Fibroblast of the aortic adventitia (primary cell): ENCODE data around the gene PCGF2. TPM values are rescaled to one million over a fixed set of nuclear protein-coding genes. Genes with fewer than 3 reads are reported as not detected.
"Not testable (repeated sequence)": the region's sequence is repeated elsewhere in the genome, so short reads cannot be mapped to it uniquely, and the experiment has no call there.

Experiments used
- DNase-seq: peaks from one replicate; pipeline ENCODE4 v3.0.0-alpha.2; 2010; ENCODE audit warnings: low read depth
- H3K4me3 ChIP-seq: 2 replicates; pipeline ENCODE4 v1.5.1; 2011; ENCODE audit warnings: low read depth, mild to moderate bottlenecking, control low read depth, low read length, moderate library complexity
- total RNA-seq: library from RNA; depleted of rRNA; stranded (reverse); fragments of >200 nt; gene quantifications from 2 replicates; pipeline ENCODE4 v1.2.3, GENCODE V29; 2012; ENCODE audit warnings: low replicate concordance
- TF ChIP-seq, protein P1 (sequence below): IDR thresholded peaks from 2 replicates; pipeline ENCODE4 v1.5.1; 2011; ENCODE audit warnings: mild to moderate bottlenecking, low read length, control low read depth, inconsistent platforms; ENCODE audit not compliant: insufficient read depth

The PCGF2 gene
- total RNA-seq = 2.9 and 4.8 TPM in 2 replicates

DNA sequence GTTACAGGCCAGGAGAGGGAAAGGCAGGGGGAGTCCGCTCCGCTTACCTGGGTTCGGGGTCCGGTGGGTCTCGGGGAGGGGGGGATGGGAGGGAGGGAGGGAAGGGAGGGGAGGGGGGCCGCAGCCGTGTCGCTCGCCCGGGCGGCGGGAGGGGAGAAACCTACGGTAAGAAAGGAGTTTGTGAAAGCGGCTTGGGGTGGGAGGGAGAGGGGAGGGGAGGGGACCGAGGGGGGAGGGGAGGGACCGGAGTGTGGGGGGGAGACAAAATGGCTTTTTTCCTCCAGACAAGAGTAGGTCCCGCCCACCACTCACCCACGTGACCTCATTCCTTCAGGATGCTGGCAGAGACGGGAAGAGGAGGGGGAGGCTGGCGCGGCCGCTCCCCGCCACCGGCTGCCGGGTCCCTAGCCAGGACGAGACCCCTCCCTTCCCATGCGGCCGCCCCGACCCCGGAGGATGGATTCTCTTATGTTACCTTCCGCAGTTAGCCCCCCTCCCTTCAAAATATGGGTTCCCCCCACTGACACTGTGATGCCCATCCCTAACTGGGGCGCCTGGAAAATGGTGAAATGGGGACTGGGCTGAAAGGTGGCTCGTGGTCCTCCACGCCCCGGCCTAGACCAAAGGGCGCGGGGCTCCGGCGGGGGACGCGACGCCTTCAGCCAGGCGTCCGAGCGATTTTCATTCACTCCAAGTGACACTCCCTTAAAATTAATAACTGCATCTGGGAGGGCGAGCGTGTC, at the start of gene PCGF2:
TSS of gene PCGF2 (minus strand) at position 188 of the 743 bp plus-strand sequence. CDS start 7,934 bp downstream, outside the sequence.
- H3K4me3 ChIP-seq = peak within 1 kb of the TSS; percentile 86
- TF ChIP-seq, protein P1, sequence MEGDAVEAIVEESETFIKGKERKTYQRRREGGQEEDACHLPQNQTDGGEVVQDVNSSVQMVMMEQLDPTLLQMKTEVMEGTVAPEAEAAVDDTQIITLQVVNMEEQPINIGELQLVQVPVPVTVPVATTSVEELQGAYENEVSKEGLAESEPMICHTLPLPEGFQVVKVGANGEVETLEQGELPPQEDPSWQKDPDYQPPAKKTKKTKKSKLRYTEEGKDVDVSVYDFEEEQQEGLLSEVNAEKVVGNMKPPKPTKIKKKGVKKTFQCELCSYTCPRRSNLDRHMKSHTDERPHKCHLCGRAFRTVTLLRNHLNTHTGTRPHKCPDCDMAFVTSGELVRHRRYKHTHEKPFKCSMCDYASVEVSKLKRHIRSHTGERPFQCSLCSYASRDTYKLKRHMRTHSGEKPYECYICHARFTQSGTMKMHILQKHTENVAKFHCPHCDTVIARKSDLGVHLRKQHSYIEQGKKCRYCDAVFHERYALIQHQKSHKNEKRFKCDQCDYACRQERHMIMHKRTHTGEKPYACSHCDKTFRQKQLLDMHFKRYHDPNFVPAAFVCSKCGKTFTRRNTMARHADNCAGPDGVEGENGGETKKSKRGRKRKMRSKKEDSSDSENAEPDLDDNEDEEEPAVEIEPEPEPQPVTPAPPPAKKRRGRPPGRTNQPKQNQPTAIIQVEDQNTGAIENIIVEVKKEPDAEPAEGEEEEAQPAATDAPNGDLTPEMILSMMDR = no peak
- DNase-seq = peak; percentile 88

DNA sequence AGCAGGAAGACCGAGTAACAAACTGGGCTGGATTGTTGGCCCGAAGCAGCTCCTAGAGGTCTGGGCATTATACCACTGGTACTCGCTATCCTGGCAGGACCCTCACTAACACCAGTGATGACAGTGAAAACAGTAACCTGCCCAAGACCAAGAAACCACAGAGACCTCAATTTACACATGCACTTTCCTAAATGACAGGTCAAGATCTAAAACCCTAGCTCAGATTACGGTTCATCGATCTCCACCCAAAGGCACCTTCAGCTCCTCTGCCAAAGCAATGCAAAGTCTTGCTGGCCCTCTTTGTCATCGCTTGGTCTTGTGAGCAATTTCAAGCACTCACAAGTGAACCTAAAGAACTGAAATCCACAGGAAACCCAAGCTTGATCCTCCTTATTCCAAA, 49.7 kb upstream of the PCGF2 start:
- peak overlapping the region; percentile 91 for H3K4me3 ChIP-seq
- DNase-seq = no peak
- TF ChIP-seq, protein P1 = no peak

DNA sequence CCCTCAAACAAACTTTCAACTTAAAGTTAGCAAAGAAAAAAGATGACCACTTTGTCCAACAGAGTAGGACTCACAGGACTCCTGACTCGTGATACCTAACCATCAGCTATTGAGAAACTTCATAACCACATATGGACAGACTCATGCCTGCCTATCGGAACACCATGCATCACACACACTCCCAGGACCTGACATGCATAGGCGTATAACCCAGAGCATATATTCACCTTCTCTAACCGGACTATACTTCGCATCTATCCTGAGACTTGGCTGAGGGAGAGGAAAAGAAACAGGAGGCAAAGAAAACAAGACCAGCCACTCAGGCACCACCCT, 49.0 kb upstream of the PCGF2 start:
- DNase-seq = peak; percentile 12
- TF ChIP-seq, protein P1 = no peak
- peak overlapping the region; percentile 91 for H3K4me3 ChIP-seq

DNA sequence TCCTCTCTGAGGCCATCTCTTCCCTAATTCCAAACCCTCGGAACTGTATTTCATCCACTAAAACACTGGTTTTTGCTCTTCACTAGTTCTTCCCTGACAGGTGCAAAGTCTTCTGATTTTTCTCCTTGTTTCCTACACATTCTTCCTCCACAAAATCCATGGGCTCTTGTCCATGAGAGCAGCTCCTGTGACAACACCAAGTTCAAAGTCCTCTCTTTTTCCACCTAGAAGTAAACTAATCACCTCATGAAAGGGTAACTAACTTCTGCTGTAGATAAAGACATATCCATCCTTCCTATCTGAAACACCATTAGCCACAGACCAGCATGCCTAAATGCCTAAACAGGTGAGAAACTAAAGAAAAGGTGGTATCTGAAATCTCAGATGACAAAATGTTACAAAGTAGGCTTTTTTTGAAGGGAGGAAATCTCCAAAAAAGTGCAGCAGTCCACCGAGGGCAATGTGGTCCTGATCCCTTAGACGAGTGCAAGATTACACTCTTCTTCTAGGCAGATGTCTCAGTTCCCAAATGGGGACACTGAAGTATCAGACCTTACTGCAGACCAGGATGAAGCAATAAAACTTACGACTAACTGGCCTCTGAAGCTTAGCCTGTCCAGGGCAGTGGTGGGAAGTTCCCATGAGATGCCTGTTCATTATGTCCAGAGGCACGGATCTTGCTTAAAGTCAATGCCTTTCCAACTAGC, 48.5 kb upstream of the PCGF2 start:
- H3K4me3 ChIP-seq = peak overlapping the region; percentile 91
- no peak for DNase-seq
- TF ChIP-seq, protein P1 = no peak

DNA sequence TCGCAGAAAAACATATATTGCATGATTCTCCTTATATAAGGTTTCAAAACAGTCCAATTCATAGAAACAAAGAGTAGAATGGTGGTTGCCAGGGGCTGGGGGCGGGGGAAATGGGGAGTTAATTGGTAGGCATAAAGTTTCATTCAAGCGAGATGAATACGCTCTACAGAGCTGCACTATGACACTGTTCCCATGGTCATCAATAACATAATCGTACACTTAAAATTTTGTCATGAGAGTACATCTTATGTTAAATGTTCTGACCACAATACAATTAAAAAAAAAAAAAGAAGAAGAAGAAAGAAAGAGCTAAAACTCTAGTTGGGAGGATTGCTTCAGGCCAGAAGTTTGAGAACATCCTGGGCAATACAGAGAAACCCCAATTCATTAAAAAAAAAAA, 46.1 kb upstream of the PCGF2 start:
- no peak overlapping the region for H3K4me3 ChIP-seq
- no peak for DNase-seq
- TF ChIP-seq, protein P1 = no peak

DNA sequence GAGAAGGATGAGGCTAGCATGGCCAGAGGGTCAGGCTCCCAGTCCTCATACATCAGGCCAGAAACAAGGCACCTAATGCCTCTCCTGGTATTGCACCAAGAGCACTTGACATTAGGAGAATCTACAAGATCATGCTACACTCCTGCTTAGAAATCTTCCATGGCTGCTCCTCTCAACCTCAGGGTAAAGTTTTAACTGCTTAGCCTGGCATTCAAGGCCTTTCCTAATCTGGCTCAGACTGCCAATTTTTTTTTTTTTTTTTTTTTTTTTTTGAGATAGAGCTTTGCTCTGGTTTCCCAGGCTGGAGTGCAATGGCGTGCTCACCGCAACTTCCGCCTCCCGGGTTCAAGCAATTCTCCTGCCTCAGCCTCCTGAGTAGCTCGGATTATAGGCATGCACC, 43.0 kb upstream of the PCGF2 start:
- H3K4me3 ChIP-seq = no peak overlapping the region
- TF ChIP-seq, protein P1 = no peak
- DNase-seq = no peak

DNA sequence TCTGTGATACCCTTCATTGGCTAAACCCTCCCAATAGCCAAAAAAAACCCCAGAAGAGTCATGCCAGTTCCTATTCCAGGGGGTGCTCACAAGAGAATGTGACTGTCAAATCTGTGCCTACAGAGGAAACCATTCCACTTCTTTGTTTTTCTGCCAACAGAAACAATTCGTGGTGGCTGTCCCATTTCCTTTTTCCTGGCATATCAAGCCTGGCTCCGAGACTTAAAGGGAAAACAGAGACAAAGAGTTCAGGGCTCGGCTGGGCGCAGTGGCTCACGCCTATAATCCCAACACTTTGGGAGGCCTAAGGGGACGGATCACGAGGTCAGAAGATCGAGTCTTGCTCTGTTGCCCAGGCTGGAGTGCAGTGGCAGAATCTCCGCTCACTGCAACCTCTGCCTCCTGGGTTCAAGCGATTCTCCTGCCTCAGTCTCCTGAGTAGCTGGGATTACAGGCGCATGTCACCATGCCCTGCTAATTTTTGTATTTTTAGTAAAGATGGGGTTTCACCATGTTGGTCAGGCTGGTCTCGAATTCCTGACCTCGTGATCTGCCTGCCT, 42.1 kb upstream of the PCGF2 start:
- H3K4me3 ChIP-seq, DNase-seq: not testable (repeated sequence)
